ENCODE measurements around the gene PLEKHG1. TPM values are rescaled to one million over a fixed set of nuclear protein-coding genes. Genes with fewer than 3 reads are reported as not detected.
A peak's percentile ranks its signal among the peaks of the same experiment; 100 is the strongest.

Gene PLEKHG1
- total RNA-seq, 6 experiments from 2014 or later: 8.7 to 20.3 (median 11.8) TPM

DNA sequence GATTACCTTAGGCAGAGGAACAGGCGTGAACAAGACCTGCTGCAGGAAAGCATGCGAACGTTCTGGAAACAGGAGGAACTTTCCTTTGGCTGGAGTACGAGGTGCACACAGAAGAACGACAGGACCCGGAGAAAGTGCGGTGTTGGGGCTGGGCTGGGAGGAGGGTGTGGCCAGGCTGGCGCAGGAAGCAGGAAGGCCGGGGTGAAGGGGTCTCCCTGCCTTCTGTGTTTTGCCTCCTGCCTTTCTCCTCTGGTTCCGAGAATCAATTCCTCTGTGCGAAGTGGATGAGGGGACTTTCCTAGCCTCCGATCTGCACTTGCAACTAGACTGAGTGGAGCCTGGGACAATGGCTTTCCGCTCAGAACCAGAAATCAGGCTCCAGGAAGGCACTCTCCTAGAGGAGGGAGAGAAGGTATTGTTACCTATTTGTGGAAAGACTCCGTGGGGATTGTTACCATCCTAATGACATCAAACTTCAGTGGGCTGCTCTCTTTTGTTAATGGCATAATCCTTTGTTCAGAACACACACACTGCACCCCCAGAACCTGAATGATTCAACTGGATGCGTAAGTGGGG is 22.9 kb upstream of the PLEKHG1 start:
- H3K27ac ChIP-seq: no peak overlapping the region
- ATAC-seq (no peak), DNase-seq (no peak)
- 78% methylated on average over 10 of the region's 15 CpGs for WGBS (ENCODE audit: insufficient coverage, low coverage, low lambda C conversion rate, missing lambda C conversion rate)
- no peaks in the 10 kb centered on the region for H3K27me3 ChIP-seq
- no peak overlapping the region for H3K4me3 ChIP-seq
- TF ChIP-seq POLR2A (IDR thresholded peaks at IDR 0.05) (no peak), CTCF (IDR thresholded peaks at IDR 0.05) (no peak)
- no peaks in the 10 kb centered on the region for H3K9me3 ChIP-seq
- intact Hi-C loops (cut with DNase I): no loop called here
- no peaks in the 10 kb centered on the region for H3K36me3 ChIP-seq
- peaks cover 0 to 17% (median 5%) of the 10 kb centered on the region in 4 donors for H3K4me1 ChIP-seq

GRCh38 chr6:150579611-150580010 is 20.1 kb upstream of the PLEKHG1 start:
- no peak overlapping the region for H3K4me3 ChIP-seq
- ATAC-seq (peak; percentile 76 to 97 (median 88)), DNase-seq (peak; percentile 71 to 80 (median 73))

DNA sequence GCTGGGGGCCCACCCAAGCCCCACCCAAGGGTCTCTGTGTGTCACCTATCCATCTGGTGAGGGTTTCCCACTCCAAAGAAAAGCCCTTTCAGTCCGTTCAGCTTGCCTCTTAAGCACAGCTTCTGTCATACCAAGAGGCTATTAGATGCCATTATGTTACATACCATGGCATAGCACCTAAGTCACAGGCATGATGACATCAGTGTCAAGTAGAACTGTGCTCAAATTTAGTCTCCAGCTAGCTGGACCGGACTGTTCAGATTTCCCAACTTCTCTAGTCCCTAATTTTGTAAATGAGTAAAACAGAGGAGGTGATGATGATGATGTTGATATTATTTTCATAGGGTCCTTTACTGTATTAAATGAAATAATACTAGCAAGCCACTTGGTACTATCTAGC is 19.2 kb upstream of the PLEKHG1 start:
- Histone ChIP-seq H3K36me3 (no peaks in the 10 kb centered on the region), H3K9me3 (no peaks in the 10 kb centered on the region), H3K4me3 (no peak overlapping the region), H3K4me1 (no peaks in the 10 kb centered on the region), H3K27ac (no peak overlapping the region), H3K27me3 (no peaks in the 10 kb centered on the region)
- ATAC-seq (no peak), DNase-seq (no peak)
- TF ChIP-seq CTCF (IDR thresholded peaks at IDR 0.05) (no peak), POLR2A (IDR thresholded peaks at IDR 0.05) (no peak)
- WGBS (ENCODE audit: insufficient coverage, low coverage, low lambda C conversion rate, missing lambda C conversion rate): 100% methylated on average over 1 of the region's 2 CpGs
- intact Hi-C loops (cut with DNase I): no loop called here

More at GRCh38 chr6:150579611-150580010, 20.1 kb upstream of the PLEKHG1 start:
- no peak overlapping the region for H3K27ac ChIP-seq
- intact Hi-C loops (cut with DNase I): no loop called here
- H3K36me3 ChIP-seq: no peaks in the 10 kb centered on the region
- WGBS (ENCODE audit: insufficient coverage, low coverage, low lambda C conversion rate, missing lambda C conversion rate): 70% methylated on average over 4 of the region's 4 CpGs
- H3K9me3 ChIP-seq: no peaks in the 10 kb centered on the region
- H3K27me3 ChIP-seq: no peaks in the 10 kb centered on the region
- H3K4me1 ChIP-seq: no peaks in the 10 kb centered on the region
- no peak for TF ChIP-seq POLR2A (IDR thresholded peaks at IDR 0.05)
- TF ChIP-seq CTCF (IDR thresholded peaks at IDR 0.05): peak in 2 of 4 donors; percentile 11 to 31

GRCh38 chr6:150584065-150584464 is 15.6 kb upstream of the PLEKHG1 start:
- H3K9me3 ChIP-seq: no peaks in the 10 kb centered on the region
- TF ChIP-seq POLR2A (IDR thresholded peaks at IDR 0.05) (no peak), CTCF (IDR thresholded peaks at IDR 0.05) (no peak)
- H3K4me1 ChIP-seq: no peaks in the 10 kb centered on the region
- no peaks in the 10 kb centered on the region for H3K36me3 ChIP-seq
- H3K27me3 ChIP-seq: no peaks in the 10 kb centered on the region
- DNase-seq: no peak
- WGBS (ENCODE audit: insufficient coverage, low coverage, low lambda C conversion rate, missing lambda C conversion rate): 94% methylated on average over 5 of the region's 5 CpGs
- no peak overlapping the region for H3K27ac ChIP-seq
- no peak for ATAC-seq
- H3K4me3 ChIP-seq: no peak overlapping the region
- intact Hi-C loops (cut with DNase I): no loop called here

All from right lobe of liver (tissue), 6 donors.